GM19238 (cell line): ENCODE results near the gene MAP4K3.
A peak's percentile ranks its signal among the peaks of the same experiment; 100 is the strongest.
"Not testable (repeated sequence)": the region's sequence is repeated elsewhere in the genome, so short reads cannot be mapped to it uniquely, and the experiment has no call there.

ENCODE experiments used
- DNase-seq: peaks from one replicate; pipeline ENCODE4 v3.0.0; 2011; ENCODE audit warnings: low spot score; ENCODE audit not compliant: insufficient read length

Gene MAP4K3

GRCh38 chr2:39409697-39410389, 27.2 kb downstream of the MAP4K3 start:
- DNase-seq: no peak

- DNase-seq: no peak
These were observed 28.5 kb downstream of the MAP4K3 start for GRCh38 chr2:39408351-39409136.

- no peak for DNase-seq
These were observed 29.4 kb downstream of the MAP4K3 start for GRCh38 chr2:39407516-39408296.

- DNase-seq: no peak
These were observed 31.7 kb downstream of the MAP4K3 start for GRCh38 chr2:39405364-39405763.

GRCh38 chr2:39403311-39403710, 33.8 kb downstream of the MAP4K3 start:
- DNase-seq: no peak

- DNase-seq: no peak
These were observed 35.8 kb downstream of the MAP4K3 start for GRCh38 chr2:39401319-39401718.

- no peak for DNase-seq
These were observed 37.5 kb downstream of the MAP4K3 start for GRCh38 chr2:39399570-39399969.

- no peak for DNase-seq
These were observed 41.8 kb downstream of the MAP4K3 start for GRCh38 chr2:39395313-39395712.

GRCh38 chr2:39394516-39394961, 42.5 kb downstream of the MAP4K3 start:
- DNase-seq: no peak

GRCh38 chr2:39392672-39393071, 44.4 kb downstream of the MAP4K3 start:
- DNase-seq: no peak

- no peak for DNase-seq
These were observed 46.9 kb downstream of the MAP4K3 start for GRCh38 chr2:39390216-39390615.

- DNase-seq: no peak
These were observed 51.0 kb downstream of the MAP4K3 start for GRCh38 chr2:39386064-39386463.

- DNase-seq: no peak
These were observed 51.9 kb downstream of the MAP4K3 start for GRCh38 chr2:39385172-39385571.

GRCh38 chr2:39384071-39384470, 53.0 kb downstream of the MAP4K3 start:
- not testable (repeated sequence) for DNase-seq

- DNase-seq: no peak
These were observed 53.9 kb downstream of the MAP4K3 start for GRCh38 chr2:39383146-39383545.

GRCh38 chr2:39381653-39382052, 55.4 kb downstream of the MAP4K3 start:
- no peak for DNase-seq

GRCh38 chr2:39380525-39381150, 56.4 kb downstream of the MAP4K3 start:
- no peak for DNase-seq

- peak; percentile 3 for DNase-seq
These were observed 57.2 kb downstream of the MAP4K3 start for GRCh38 chr2:39379643-39380524.

- DNase-seq: no peak
These were observed 58.1 kb downstream of the MAP4K3 start for GRCh38 chr2:39378968-39379367.

- DNase-seq: peak; percentile 3
These were observed 59.7 kb downstream of the MAP4K3 start for GRCh38 chr2:39377226-39377939.
